HG03575 (cell line): ENCODE results near the gene EPHB2.
"Not testable (repeated sequence)": the region's sequence is repeated elsewhere in the genome, so short reads cannot be mapped to it uniquely, and the experiment has no call there.

Source experiments
- ATAC-seq: cut with Tn5 transposase; IDR thresholded peaks from one replicate; pipeline ENCODE4 v1.9.1; 2021; ENCODE audit not compliant: unreplicated experiment, insufficient number of reproducible peaks, low FRiP score; ENCODE audit errors: extremely low read depth

Gene EPHB2

GRCh38 chr1:22825486-22826189 is 115.0 kb downstream of the EPHB2 start:
- ATAC-seq: no peak

- ATAC-seq: no peak
Observed at GRCh38 chr1:22826604-22827580, 116.3 kb downstream of the EPHB2 start.

GRCh38 chr1:22827666-22828483 is 117.2 kb downstream of the EPHB2 start:
- ATAC-seq: no peak

GRCh38 chr1:22828484-22829308 is 118.1 kb downstream of the EPHB2 start:
- no peak for ATAC-seq

- no peak for ATAC-seq
Observed at GRCh38 chr1:22829309-22829989, 118.8 kb downstream of the EPHB2 start.

GRCh38 chr1:22830041-22830566 is 119.5 kb downstream of the EPHB2 start:
- ATAC-seq: no peak

GRCh38 chr1:22830757-22831340 is 120.2 kb downstream of the EPHB2 start:
- ATAC-seq: no peak

- ATAC-seq: no peak
Observed at GRCh38 chr1:22831729-22832413, 121.2 kb downstream of the EPHB2 start.

- no peak for ATAC-seq
Observed at GRCh38 chr1:22832414-22832786, 121.8 kb downstream of the EPHB2 start.

GRCh38 chr1:22833699-22834098 is 123.1 kb downstream of the EPHB2 start:
- ATAC-seq: no peak

GRCh38 chr1:22834420-22834819 is 123.8 kb downstream of the EPHB2 start:
- not testable (repeated sequence) for ATAC-seq

- no peak for ATAC-seq
Observed at GRCh38 chr1:22835636-22836319, 125.1 kb downstream of the EPHB2 start.

- no peak for ATAC-seq
Observed at GRCh38 chr1:22836850-22837249, 126.2 kb downstream of the EPHB2 start.

GRCh38 chr1:22837332-22837731 is 126.7 kb downstream of the EPHB2 start:
- no peak for ATAC-seq

GRCh38 chr1:22838965-22839364 is 128.3 kb downstream of the EPHB2 start:
- no peak for ATAC-seq

GRCh38 chr1:22839806-22840205 is 129.2 kb downstream of the EPHB2 start:
- ATAC-seq: no peak
